Measurements from ENCODE around the gene CHAT. TPM values are rescaled to one million over a fixed set of nuclear protein-coding genes. Genes with fewer than 3 reads are reported as not detected.

Gene CHAT
- total and polyA plus RNA-seq, 2 of the 13 experiments (the other 11 are each of a cell fraction or from before 2014, with no cell fraction given): not detected

DNA sequence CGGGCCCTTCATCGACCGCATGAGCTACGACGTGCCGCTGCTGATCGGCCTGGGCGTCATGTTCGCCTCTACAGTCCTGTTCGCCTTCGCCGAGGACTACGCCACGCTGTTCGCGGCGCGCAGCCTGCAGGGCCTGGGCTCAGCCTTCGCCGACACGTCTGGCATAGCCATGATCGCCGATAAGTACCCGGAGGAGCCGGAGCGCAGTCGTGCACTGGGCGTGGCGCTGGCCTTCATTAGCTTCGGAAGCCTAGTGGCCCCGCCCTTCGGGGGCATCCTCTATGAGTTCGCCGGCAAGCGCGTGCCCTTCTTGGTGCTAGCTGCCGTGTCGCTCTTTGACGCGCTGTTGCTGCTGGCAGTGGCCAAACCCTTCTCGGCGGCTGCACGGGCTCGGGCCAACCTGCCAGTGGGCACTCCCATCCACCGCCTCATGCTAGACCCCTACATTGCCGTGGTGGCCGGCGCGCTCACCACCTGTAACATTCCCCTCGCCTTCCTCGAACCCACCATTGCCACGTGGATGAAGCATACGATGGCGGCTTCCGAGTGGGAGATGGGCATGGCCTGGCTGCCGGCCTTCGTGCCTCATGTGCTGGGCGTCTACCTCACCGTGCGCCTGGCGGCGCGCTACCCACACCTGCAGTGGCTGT is 2.5 kb upstream of the CHAT start:
- TF ChIP-seq PRMT3 (CRISPR knock-in tag; IDR thresholded peaks at IDR 0.05; ENCODE audit: borderline replicate concordance, low read depth) (no peak), ZNF878 (CRISPR knock-in tag; IDR thresholded peaks at IDR 0.05) (no peak)
- ChIA-PET CTCF (ENCODE audit: low intra/inter-chr PET ratio, low total read pairs) (no interaction called here), POLR2A (no interaction called here)
- Histone ChIP-seq H3K4me2 (ENCODE audit: low read depth, low read length) (no peak overlapping the region), H3K4me3 (replicated peaks in 1 of 3; ENCODE audit: insufficient read depth in 1 of 3, low read depth in 2 of 3, low read length in 3 of 3) (no peak overlapping the region), H3K4me1 (ENCODE audit: insufficient read depth, low read length) (no peaks in the 10 kb centered on the region), H3K27me3 (ENCODE audit: control insufficient read depth in 1 of 2, insufficient read depth in 2 of 2, low read length in 2 of 2) (peaks cover 10 to 68% of the 10 kb centered on the region in 2 experiments), H3K9me3 (ENCODE audit: low read length) (no peaks in the 10 kb centered on the region), H2AFZ (ENCODE audit: low read length) (no peak overlapping the region), H3K36me3 (replicated peaks in 1 of 2; ENCODE audit: control insufficient read depth in 1 of 2, insufficient read depth in 2 of 2, low read length in 2 of 2) (no peaks in the 10 kb centered on the region), H3K79me2 (ENCODE audit: insufficient read depth, low read length) (no peaks in the 10 kb centered on the region), H3K9ac (ENCODE audit: insufficient read depth, low read depth, low read length) (no peak overlapping the region), H4K20me1 (ENCODE audit: insufficient read depth, low read length) (peaks cover 12% of the 10 kb centered on the region; the same call in 1 of the 2 replicates), H3K27ac (ENCODE audit: extremely low read length, insufficient read depth, low read length) (no peak overlapping the region)
- in situ Hi-C loops (cut with HindIII; ENCODE audit: extremely low pct_ligation_motif_present, low pct_unique_long_range_greater_than_20kb) (no loop called here), intact Hi-C loops (cut with micrococcal nuclease; ENCODE audit: unreplicated experiment) (no loop called here)
- DNase-seq (ENCODE audit: low spot score) (no peak), ATAC-seq (no peak), FAIRE-seq (no peak)
- BruUV-seq (replicated peaks): no TSS peak
- WGBS (ENCODE audit: low lambda C conversion rate): 77% methylated on average over 42 of the region's 63 CpGs

GRCh38 chr10:49611816-49612512 is 1.9 kb upstream of the CHAT start:
- CTCF ChIA-PET (ENCODE audit: low intra/inter-chr PET ratio, low total read pairs): no interaction called here
- ATAC-seq: no peak

More at GRCh38 chr10:49611816-49612512, 1.9 kb upstream of the CHAT start:
- H3K9ac ChIP-seq (ENCODE audit: insufficient read depth, low read depth, low read length): no peak overlapping the region
- H3K4me2 ChIP-seq (ENCODE audit: low read depth, low read length): no peak overlapping the region
- no TSS peak for BruUV-seq (replicated peaks)
- no peaks in the 10 kb centered on the region for H3K36me3 ChIP-seq (replicated peaks in 1 of 2; ENCODE audit: control insufficient read depth in 1 of 2, insufficient read depth in 2 of 2, low read length in 2 of 2)
- intact Hi-C loops (cut with micrococcal nuclease; ENCODE audit: unreplicated experiment): no loop called here
- 82% methylated on average over 38 of the region's 53 CpGs for WGBS (ENCODE audit: low lambda C conversion rate)
- no peak for TF ChIP-seq ZNF484 (CRISPR knock-in tag; IDR thresholded peaks at IDR 0.05; ENCODE audit: borderline replicate concordance, low read depth)
- H2AFZ ChIP-seq (ENCODE audit: low read length): no peak overlapping the region
- H4K20me1 ChIP-seq (ENCODE audit: insufficient read depth, low read length): peaks cover 12% of the 10 kb centered on the region; the same call in 1 of the 2 replicates
- POLR2A ChIA-PET: no interaction called here
- FAIRE-seq (no peak), DNase-seq (ENCODE audit: low spot score) (no peak)
- H3K27ac ChIP-seq (ENCODE audit: extremely low read length, insufficient read depth, low read length): no peak overlapping the region
- no peaks in the 10 kb centered on the region for H3K79me2 ChIP-seq (ENCODE audit: insufficient read depth, low read length)
- H3K4me1 ChIP-seq (ENCODE audit: insufficient read depth, low read length): no peaks in the 10 kb centered on the region
- H3K4me3 ChIP-seq (replicated peaks in 1 of 3; ENCODE audit: insufficient read depth in 1 of 3, low read depth in 2 of 3, low read length in 3 of 3): no peak overlapping the region
- H3K9me3 ChIP-seq (ENCODE audit: low read length): no peaks in the 10 kb centered on the region
- peaks cover 10 to 68% of the 10 kb centered on the region in 2 experiments for H3K27me3 ChIP-seq (ENCODE audit: control insufficient read depth in 1 of 2, insufficient read depth in 2 of 2, low read length in 2 of 2)
- in situ Hi-C loops (cut with HindIII; ENCODE audit: extremely low pct_ligation_motif_present, low pct_unique_long_range_greater_than_20kb): no loop called here

All from HepG2 (cell line).